ENCODE measurements around the gene BACH2.

DNA sequence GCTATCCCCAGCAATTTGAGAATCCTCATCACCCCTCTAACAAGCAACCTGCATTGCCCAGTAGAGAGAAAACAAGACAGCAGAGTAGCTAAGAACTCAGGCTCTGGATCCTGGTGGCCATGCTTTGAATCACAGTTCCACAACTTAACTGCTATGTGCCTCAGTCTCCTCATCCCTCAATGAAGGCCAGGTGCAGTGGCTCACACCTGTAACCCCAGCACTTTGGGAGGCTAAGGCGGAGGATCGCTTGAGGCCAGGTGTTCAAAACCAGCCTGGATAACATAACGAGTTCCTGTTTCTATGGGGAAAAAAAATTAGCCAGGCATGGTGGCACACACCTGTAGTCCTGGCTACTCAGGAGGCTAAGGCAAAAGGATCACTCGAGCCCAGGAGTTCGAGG, 23.7 kb downstream of the BACH2 start:
- no peak for TF ChIP-seq NR1H2 (CRISPR knock-in tag; IDR thresholded peaks at IDR 0.05)
- no peak for TF ChIP-seq ZNF274 (IDR thresholded peaks at IDR 0.05; ENCODE audit: borderline replicate concordance, low read depth, low read length)
- no peak for TF ChIP-seq BRCA1 (IDR thresholded peaks at IDR 0.05)
- no peak for TF ChIP-seq BRCA1 (CRISPR knock-in tag; IDR thresholded peaks at IDR 0.05)
- TF ChIP-seq, protein P1, sequence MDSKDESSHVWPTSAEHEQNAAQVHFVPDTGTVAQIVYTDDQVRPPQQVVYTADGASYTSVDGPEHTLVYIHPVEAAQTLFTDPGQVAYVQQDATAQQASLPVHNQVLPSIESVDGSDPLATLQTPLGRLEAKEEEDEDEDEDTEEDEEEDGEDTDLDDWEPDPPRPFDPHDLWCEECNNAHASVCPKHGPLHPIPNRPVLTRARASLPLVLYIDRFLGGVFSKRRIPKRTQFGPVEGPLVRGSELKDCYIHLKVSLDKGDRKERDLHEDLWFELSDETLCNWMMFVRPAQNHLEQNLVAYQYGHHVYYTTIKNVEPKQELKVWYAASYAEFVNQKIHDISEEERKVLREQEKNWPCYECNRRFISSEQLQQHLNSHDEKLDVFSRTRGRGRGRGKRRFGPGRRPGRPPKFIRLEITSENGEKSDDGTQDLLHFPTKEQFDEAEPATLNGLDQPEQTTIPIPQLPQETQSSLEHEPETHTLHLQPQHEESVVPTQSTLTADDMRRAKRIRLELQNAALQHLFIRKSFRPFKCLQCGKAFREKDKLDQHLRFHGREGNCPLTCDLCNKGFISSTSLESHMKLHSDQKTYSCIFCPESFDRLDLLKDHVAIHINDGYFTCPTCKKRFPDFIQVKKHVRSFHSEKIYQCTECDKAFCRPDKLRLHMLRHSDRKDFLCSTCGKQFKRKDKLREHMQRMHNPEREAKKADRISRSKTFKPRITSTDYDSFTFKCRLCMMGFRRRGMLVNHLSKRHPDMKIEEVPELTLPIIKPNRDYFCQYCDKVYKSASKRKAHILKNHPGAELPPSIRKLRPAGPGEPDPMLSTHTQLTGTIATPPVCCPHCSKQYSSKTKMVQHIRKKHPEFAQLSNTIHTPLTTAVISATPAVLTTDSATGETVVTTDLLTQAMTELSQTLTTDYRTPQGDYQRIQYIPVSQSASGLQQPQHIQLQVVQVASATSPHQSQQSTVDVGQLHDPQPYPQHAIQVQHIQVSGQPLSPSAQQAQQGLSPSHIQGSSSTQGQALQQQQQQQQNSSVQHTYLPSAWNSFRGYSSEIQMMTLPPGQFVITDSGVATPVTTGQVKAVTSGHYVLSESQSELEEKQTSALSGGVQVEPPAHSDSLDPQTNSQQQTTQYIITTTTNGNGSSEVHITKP (IDR thresholded peaks at IDR 0.05; ENCODE audit: partially characterized antibody), result no peak
- TF ChIP-seq RBBP5 (IDR thresholded peaks at IDR 0.05; ENCODE audit: borderline replicate concordance, insufficient read depth, low read length, poor library complexity, severe bottlenecking), result no peak
- TF ChIP-seq ZBTB8A (IDR thresholded peaks at IDR 0.05; ENCODE audit: partially characterized antibody), result no peak

Measured in K562 (cell line).